HG02970 (cell line): ENCODE results near the gene MICU1.
"Not testable (repeated sequence)": the region's sequence is repeated elsewhere in the genome, so short reads cannot be mapped to it uniquely, and the experiment has no call there.

Source experiments
- ATAC-seq: cut with Tn5 transposase; IDR thresholded peaks from one replicate; pipeline ENCODE4 v1.9.1; 2021; ENCODE audit warnings: mild to moderate bottlenecking, moderate library complexity, moderate number of reproducible peaks; ENCODE audit not compliant: unreplicated experiment, low FRiP score

MICU1 gene

DNA sequence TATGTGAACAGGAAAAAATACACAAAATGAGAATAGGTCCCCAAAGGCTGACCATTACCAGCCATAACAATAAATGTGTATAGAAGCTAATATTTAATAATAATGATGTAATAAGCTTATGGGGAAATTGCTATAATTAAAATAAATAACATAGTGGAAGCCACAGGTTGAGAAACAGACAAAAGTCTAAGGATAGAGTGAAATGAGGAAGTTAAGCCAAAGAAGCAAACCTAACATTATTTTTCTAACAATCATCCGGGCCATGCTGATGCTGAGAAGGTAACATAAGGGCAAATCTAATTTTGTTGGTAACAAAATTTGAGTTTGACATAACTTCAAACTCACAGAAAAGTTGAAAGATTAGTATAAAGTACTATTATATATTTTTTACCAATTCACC, 115.9 kb downstream of the MICU1 start:
- no peak for ATAC-seq

- ATAC-seq, result no peak
These were observed 116.6 kb downstream of the MICU1 start for GRCh38 chr10:72509206-72509799.

- no peak for ATAC-seq
These were observed 117.8 kb downstream of the MICU1 start for GRCh38 chr10:72508033-72508432.

GRCh38 chr10:72506474-72506873, 119.4 kb downstream of the MICU1 start:
- ATAC-seq, result no peak

DNA sequence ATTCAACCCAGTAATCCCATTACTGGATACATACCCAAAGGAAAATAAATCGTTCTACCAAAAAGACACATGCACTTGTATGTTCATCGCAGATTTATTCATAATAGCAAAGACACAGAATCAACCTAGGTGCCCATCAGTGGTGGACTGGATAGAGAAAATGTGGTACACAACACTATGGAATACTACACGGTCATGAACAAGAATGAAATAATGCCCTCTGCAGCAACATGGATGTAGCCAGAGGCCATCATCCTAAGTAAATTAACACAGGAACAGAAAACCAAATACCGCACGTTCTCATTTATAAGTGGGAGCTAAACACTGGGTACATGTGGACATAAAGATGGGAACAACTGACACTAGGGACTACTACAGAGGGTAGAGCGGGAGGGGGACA, 120.4 kb downstream of the MICU1 start:
- ATAC-seq, result no peak

GRCh38 chr10:72503694-72504438, 122.0 kb downstream of the MICU1 start:
- ATAC-seq, result no peak

DNA sequence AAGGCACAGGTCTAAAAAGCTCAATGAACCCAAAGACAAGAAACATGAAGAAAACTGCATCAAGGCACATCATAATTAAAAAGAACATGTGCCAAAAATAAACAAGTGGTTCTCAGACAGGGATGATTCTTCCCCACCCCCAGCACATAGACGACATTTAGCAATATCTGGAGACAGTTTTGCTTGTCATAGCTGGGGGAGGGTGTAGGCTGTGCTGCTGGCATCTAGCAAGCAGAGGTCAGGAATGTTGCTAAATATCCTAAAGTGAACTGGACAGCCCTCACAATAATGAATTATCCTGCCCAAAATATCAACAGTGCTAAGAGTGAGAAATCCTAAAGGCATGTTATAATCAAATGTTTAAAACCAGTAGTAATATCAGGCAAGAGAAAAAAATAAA, 122.6 kb downstream of the MICU1 start:
- no peak for ATAC-seq

DNA sequence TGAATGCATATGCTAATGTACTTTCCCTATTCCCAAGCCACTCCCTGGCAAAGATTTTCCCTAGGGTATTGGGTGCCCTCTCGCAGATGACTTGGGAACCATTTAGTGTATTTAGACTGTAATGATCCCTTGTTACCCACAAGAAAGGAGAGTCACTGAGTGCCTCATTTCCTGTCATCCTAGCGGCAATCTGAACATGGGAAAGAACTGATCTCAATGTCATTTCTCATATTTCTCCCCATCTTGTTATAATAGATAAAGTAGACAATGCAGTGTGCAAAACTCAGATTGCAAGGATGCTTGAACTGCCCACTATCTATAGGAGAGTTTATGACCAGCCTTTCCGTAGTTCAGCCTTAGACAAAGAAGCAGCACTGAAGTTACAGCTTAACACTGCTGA, 123.3 kb downstream of the MICU1 start:
- no peak for ATAC-seq

- ATAC-seq, result no peak
These were observed 126.2 kb downstream of the MICU1 start for GRCh38 chr10:72499701-72500100.

DNA sequence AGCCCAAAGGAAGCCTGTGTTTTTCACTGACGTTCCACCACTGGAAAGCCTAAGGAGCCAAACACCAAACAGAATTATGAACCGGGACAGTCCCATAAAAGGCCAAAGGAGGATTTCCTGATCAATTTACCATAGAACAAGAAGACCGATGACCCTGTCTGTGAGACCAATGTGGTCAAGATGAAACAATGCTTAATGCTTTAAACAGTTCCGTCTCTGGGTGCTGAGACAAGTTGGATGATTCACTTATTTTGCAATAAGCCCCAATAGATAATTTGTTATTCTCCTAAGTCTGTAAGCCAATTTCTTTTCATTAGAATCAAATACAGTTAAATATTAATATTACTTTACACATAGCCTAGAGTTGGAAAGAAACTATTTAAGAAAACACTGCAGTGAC, 134.9 kb downstream of the MICU1 start:
- no peak for ATAC-seq

DNA sequence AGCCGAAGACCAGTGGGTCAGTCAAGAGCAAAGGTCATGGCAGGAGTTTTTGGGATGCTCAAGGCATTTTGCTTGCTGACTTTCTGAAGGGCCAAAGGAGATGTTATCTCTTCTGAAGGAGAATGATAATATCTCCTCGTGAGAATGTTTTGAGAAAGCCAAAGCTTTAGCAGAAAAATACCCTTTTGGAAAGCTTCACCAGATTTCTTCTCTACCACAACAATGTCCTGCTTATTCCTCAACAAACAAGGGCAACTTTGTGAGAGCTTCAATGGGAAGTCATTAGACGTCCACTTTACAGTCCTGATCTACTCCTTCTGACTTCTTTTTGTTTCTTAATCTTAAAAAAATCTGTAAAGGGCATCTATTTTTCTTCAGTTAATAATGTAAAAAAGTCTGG, 138.4 kb downstream of the MICU1 start:
- ATAC-seq, result no peak

GRCh38 chr10:72487116-72487515, 138.8 kb downstream of the MICU1 start:
- ATAC-seq, result no peak

- no peak for ATAC-seq
These were observed 140.2 kb downstream of the MICU1 start for GRCh38 chr10:72485701-72486100.

DNA sequence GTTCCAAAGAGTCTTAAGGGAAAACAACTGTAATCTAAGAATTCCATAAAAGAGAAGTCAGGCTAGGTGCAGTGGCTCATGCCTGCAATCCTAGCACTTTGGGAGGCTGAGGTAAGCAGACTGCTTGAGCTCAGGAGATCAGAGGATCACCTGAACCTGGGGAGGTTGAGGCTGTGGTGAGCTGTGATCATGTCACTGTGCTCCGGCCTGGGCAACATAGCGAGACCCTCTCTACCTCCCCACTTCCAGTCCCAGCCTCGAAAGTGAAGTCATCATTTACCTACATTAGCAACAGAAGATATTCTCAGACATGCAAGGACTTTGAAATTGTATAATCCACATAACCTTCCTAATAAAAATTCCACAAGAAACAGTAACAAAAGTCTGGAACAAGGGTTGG, 141.4 kb downstream of the MICU1 start:
- no peak for ATAC-seq

- ATAC-seq, result no peak
These were observed 142.4 kb downstream of the MICU1 start for GRCh38 chr10:72483471-72483870.

GRCh38 chr10:72480861-72481260, 145.0 kb downstream of the MICU1 start:
- ATAC-seq, result no peak

GRCh38 chr10:72477463-72477862, 148.4 kb downstream of the MICU1 start:
- no peak for ATAC-seq

DNA sequence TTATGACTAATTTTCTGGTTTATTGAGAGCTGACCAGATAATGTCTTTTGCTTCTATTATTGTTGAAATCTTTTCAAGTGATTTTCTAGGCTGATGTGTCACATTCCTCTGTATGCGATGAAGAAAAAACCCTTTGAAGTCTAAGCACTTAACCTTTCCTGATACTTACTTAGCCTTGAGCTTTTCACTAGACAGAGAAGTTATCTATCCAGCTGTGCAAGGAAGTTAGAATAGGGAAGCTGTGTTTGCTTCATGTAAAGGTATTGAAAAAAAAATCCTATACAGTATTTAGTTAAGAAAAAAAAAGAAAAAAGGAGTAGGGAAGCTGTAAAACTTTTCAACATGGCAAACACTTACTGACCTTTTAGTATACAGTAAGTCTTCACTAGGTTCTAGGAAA, 153.6 kb downstream of the MICU1 start:
- no peak for ATAC-seq

DNA sequence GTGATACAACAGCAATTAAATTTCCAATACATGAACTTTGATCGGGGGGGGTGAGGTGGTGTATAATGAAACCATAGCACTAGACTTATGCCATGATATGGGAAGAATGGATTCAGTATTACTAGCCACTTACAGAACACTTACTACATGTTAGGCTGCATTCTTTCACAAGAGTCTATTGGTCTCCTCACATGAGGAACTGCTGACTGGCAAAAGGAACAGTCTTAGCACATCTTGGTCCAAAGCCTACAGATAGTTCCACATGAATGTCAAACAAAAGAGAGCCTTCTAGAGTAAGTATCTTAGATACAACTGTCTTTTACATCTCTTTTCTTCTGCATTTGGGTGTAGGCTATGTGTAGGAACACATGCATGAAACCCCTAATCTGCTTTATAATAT, 155.2 kb downstream of the MICU1 start:
- no peak for ATAC-seq

GRCh38 chr10:72467064-72467463, 158.8 kb downstream of the MICU1 start:
- ATAC-seq, result not testable (repeated sequence)

DNA sequence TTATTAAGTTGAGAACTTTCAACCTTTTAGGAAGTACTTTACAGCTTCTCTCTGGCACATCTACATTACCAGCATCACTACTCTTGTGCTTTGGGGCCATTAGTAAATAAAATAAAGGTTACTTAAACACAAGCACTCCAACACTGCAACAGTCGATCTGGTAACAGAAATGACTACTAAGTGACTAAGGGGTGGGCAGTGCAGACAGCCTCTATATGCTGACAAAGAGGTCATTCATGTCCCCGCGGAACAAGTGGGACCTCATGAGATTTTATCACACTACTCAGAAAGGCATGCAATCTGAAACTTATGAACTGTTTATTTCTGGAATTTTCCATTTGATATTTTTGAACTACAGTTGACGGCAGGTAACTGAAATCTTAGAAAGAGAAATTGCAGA, 159.9 kb downstream of the MICU1 start:
- ATAC-seq, result no peak

DNA sequence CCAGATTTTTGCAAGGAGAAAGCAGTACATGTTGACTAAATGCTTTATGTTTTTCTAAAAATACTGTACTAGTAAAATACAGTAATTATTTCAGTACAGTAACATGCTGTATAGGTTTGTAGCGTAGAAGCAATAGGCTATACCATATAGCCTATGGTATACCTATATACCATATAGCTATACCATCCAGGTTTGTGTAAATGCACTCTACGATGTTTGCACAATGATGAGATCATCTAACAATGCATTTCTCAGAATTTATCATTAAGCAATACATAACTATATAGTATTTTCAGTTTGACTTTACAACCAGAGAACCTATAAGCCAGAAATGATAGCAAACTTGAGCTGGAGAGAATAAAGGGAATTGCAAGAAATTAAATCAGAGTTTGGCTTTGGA, 161.4 kb downstream of the MICU1 start:
- no peak for ATAC-seq
